D721Med (cell line): ENCODE data around the gene OTOF.

ENCODE experiments used
- DNase-seq: peaks from one replicate; pipeline ENCODE4 v3.0.0; 2011; ENCODE audit warnings: low spot score; ENCODE audit not compliant: insufficient read length
- FAIRE-seq: peaks from 2 replicates; lab custom pipeline; 2011; peaks lifted over from hg19 to GRCh38; lab: Jason Lieb, UNC
- TF ChIP-seq, protein P1 (sequence below): IDR thresholded peaks from 2 replicates; pipeline ENCODE4 v1.5.1; 2012; ENCODE audit warnings: mild to moderate bottlenecking, control low read depth; ENCODE audit not compliant: insufficient read depth; ENCODE audit errors: missing control alignments

Gene OTOF

DNA sequence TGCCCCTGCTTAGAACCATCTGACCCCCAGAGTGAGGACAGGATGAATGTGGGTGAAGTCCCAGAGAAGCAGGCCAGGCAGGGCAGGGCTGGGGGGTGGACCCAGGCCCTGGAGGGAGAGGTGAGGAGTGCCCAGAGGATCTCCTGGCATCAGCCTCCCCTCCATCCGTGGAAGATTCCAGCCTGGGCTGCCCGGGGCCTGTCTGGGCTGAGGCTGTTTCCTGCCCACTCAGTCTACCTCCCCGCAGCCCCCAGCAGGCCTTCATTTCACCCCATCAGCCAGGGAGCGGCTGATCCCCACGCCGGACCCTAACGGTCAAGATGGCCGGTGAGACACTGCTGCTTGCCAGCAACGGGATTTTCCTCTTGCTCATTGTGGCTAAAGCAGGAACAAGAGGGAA is 35.3 kb upstream of the OTOF start:
- DNase-seq (no peak), FAIRE-seq (no peak)
- TF ChIP-seq, protein P1, sequence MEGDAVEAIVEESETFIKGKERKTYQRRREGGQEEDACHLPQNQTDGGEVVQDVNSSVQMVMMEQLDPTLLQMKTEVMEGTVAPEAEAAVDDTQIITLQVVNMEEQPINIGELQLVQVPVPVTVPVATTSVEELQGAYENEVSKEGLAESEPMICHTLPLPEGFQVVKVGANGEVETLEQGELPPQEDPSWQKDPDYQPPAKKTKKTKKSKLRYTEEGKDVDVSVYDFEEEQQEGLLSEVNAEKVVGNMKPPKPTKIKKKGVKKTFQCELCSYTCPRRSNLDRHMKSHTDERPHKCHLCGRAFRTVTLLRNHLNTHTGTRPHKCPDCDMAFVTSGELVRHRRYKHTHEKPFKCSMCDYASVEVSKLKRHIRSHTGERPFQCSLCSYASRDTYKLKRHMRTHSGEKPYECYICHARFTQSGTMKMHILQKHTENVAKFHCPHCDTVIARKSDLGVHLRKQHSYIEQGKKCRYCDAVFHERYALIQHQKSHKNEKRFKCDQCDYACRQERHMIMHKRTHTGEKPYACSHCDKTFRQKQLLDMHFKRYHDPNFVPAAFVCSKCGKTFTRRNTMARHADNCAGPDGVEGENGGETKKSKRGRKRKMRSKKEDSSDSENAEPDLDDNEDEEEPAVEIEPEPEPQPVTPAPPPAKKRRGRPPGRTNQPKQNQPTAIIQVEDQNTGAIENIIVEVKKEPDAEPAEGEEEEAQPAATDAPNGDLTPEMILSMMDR = no peak

DNA sequence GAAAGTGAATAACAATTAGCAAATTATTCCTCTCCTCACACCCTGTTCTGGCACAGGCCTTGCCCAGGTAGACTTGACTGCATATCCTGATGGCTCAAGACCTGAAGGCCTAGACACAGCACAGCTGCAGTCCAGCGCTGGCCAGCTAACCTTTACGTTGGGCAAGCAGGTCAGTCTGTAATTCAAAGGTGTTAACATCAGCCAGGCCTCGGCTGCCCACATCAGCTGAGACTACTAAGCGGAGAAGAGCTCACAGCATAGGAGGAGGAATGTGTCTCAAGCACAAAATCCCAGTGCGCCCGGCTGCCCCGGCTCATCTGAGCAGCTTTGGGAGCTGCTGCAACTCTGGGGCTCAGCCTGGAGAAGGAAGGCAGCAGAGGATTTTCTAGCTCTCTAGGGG is 33.5 kb upstream of the OTOF start:
- DNase-seq = no peak
- no peak for FAIRE-seq
- TF ChIP-seq, protein P1 = no peak

DNA sequence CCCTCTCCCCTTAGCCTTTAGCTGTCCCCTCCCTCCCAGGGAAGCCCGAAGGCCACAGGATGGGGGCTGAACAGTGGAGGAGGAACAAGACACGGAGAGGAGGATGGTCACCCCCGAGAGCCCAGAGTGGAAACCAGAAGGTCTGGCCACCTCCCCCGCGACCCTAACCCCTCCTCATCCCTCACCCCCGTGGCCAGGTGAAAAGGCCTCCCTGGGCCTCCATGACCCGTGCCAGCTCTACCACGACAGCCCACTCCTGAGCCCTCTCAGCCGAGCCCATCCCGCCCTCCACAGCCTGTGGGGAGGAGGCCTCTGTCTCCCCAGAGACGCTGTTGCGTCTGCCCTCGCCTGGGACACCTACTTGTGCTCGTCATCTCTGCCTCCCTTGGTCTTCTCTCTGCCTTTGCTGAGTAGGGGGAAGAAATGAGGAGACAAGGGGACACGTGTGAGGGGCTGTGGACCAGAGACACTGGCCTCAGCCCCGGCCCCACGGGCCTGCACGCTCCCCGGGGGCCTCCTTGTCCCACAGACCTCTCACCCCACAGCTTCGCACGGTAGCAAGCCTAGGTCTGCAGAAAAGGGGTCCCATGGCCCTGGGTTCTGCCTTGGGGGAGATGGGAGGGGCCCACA is 32.5 kb upstream of the OTOF start:
- no peak for DNase-seq
- TF ChIP-seq, protein P1 = no peak
- no peak for FAIRE-seq

DNA sequence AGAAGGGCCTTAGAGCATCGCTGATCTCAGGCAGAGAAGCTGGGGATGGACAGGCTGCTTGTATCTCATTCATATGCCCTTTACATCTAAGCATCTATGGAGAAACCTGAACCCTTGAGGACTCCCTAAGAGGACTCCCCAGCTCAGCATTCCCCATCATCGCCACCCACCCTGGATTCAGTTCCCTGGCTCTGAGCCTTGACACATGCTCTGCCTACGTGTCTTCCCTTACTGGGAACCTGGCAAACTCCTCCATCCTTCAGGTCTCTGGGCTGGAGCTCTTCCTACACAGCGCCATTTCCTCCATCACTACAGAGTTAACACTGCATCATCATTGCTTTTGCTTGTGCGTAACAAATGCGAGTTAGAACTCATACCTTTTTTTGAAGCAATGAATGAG is 31.2 kb upstream of the OTOF start:
- DNase-seq = no peak
- FAIRE-seq = no peak
- TF ChIP-seq, protein P1 = no peak

DNA sequence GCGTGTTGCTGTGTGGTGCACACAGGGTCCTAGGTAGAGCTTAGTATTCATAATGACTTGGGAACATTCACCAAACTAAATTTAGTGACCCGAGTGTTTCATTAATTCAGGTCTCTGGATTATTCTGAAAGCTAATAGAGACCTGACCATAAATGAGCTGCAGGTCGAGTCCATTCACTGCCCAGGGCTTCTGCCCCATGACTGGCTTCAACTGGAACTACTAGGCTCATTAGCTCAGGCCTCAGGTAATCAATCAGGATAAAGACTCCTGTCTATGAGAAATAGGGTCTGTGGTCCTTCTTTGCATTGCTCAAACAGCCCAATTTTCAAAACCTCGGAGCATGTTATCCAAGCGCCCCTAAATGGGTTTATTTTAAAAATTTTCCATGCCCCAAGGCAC is 30.0 kb upstream of the OTOF start:
- TF ChIP-seq, protein P1 = no peak
- DNase-seq = no peak
- FAIRE-seq = no peak

DNA sequence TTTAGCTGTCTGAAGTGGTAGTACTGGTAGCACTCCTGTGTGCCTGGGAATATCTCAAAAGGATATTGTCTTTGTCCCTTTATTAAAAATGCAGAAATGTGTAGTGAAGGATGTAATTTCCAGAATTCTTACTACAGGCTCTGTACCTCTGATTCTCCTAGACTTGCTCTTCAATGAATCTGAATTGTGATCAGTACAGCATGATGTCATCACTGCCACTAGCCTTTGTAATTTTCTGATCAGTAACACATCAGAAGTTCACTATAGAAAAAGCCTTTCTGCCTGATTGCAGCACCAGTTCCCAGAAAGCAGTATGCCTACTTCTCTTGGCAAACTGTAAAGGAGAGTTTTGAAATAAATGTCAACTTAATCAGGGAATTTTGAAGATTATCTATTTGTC is 29.2 kb upstream of the OTOF start:
- TF ChIP-seq, protein P1 = no peak
- DNase-seq = no peak
- no peak for FAIRE-seq

DNA sequence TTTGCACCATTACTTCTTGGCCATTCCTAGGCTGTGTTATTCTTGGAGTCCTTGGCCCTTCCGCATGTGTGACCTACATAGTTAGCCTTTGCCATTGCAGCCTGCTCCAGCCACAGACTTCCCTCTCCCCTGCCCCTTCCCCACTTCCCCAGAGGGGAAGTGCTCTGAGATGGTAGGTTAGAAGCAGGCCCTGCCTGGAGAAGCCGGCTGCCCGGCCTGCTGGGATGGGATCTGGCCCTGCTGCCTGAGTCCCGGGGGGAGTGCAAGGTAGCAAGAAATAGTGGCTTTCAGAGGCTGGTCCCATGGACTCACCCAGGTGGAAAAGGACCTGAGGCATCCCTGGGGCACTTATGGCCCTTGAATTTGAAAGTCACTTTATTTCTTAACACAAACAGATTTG is 28.4 kb upstream of the OTOF start:
- TF ChIP-seq, protein P1 = no peak
- no peak for DNase-seq
- FAIRE-seq = no peak
